SK-N-SH treated with all-trans-retinoic acid at 6 μM for 48 hours (cell line): ENCODE data around the gene NLE1.

Experiments
- ATAC-seq: fragments of 200-7000 bp; cut with Tn5 transposase; 3 replicates; pipeline ENCODE4 v1.9.1; 2020; ENCODE audit warnings: mild to moderate bottlenecking, moderate library complexity
- ARNTL ChIP-seq: fragments of 450-650 bp; formaldehyde crosslinking; IDR thresholded peaks from 2 replicates; pipeline ENCODE4 v1.5.0; 2020; ENCODE audit warnings: low read depth, mild to moderate bottlenecking, moderate library complexity, borderline replicate concordance
- BACH2 ChIP-seq: fragments of 250-450 bp; sonication (Bioruptor Pico); IDR thresholded peaks from 2 replicates; pipeline ENCODE4 v1.9.0; 2021; ENCODE audit warnings: mild to moderate bottlenecking, borderline replicate concordance
- CSDC2 ChIP-seq: fragments of 250-450 bp; sonication (Bioruptor Pico); IDR thresholded peaks from 2 replicates; pipeline ENCODE4 v1.5.0; 2020; ENCODE audit warnings: mild to moderate bottlenecking, moderate library complexity
- ESRRG ChIP-seq: fragments of 250-450 bp; sonication (Bioruptor Pico); IDR thresholded peaks from 2 replicates; pipeline ENCODE4 v1.6.1; 2021; ENCODE audit warnings: mild to moderate bottlenecking
- GLIS3 ChIP-seq: fragments of 250-450 bp; sonication (Bioruptor Pico); IDR thresholded peaks from 2 replicates; pipeline ENCODE4 v1.5.0; 2020; ENCODE audit warnings: mild to moderate bottlenecking, moderate library complexity
- ISL1 ChIP-seq: fragments of 250-450 bp; sonication (Bioruptor Pico); IDR thresholded peaks from 2 replicates; pipeline ENCODE4 v2.1.2; 2022; ENCODE audit warnings: mild to moderate bottlenecking, moderate library complexity
- OSR1 ChIP-seq: fragments of 250-450 bp; sonication (Bioruptor Pico); IDR thresholded peaks from 2 replicates; pipeline ENCODE4 v1.8.0; 2022; ENCODE audit warnings: moderate library complexity, mild to moderate bottlenecking, inconsistent platforms
- PPARA ChIP-seq: fragments of 250-450 bp; sonication (Bioruptor Pico); IDR thresholded peaks from 2 replicates; pipeline ENCODE4 v1.5.0; 2020; ENCODE audit warnings: mild to moderate bottlenecking, borderline replicate concordance
- SNAI2 ChIP-seq: fragments of 250-450 bp; sonication (Bioruptor Pico); IDR thresholded peaks from 2 replicates; pipeline ENCODE4 v1.5.0; 2020; ENCODE audit warnings: mild to moderate bottlenecking, moderate library complexity
- ZC3H10 ChIP-seq: fragments of 250-450 bp; sonication (Bioruptor Pico); IDR thresholded peaks from 2 replicates; pipeline ENCODE4 v1.5.1; 2021; ENCODE audit warnings: mild to moderate bottlenecking, moderate library complexity
- ZFP3 ChIP-seq: fragments of 250-450 bp; sonication (Bioruptor Pico); IDR thresholded peaks from 2 replicates; pipeline ENCODE4 v1.5.0; 2020; ENCODE audit warnings: mild to moderate bottlenecking, moderate library complexity
- ZFP30 ChIP-seq: fragments of 450-650 bp; formaldehyde crosslinking; IDR thresholded peaks from 2 replicates; pipeline ENCODE4 v1.5.0; 2022; ENCODE audit warnings: mild to moderate bottlenecking, moderate library complexity
- ZNF565 ChIP-seq: fragments of 450-650 bp; formaldehyde crosslinking; conservative IDR thresholded peaks from 2 replicates; pipeline ENCODE4 v1.5.0; 2020; ENCODE audit warnings: low read depth, mild to moderate bottlenecking, moderate library complexity
- ZNF70 ChIP-seq: fragments of 450-650 bp; formaldehyde crosslinking; IDR thresholded peaks from 2 replicates; pipeline ENCODE4 v1.5.0; 2020; ENCODE audit warnings: mild to moderate bottlenecking, moderate library complexity
- TF ChIP-seq, protein P1 (sequence below): fragments of 250-450 bp; sonication (Bioruptor Pico); IDR thresholded peaks from 2 replicates; pipeline ENCODE4 v1.8.0; 2021; ENCODE audit warnings: low read depth, mild to moderate bottlenecking, moderate library complexity, borderline replicate concordance
- TF ChIP-seq, protein P2 (sequence below): fragments of 250-450 bp; sonication (Bioruptor Pico); IDR thresholded peaks from 2 replicates; pipeline ENCODE4 v1.8.0; 2020; ENCODE audit warnings: mild to moderate bottlenecking, moderate library complexity, borderline replicate concordance
- TF ChIP-seq, protein P3 (sequence below): fragments of 250-450 bp; sonication (Bioruptor Pico); IDR thresholded peaks from 2 replicates; pipeline ENCODE4 v1.5.1; 2021; ENCODE audit warnings: mild to moderate bottlenecking, moderate library complexity
- TF ChIP-seq, protein P4 (sequence below): fragments of 250-450 bp; sonication (Bioruptor Pico); IDR thresholded peaks from 2 replicates; pipeline ENCODE4 v1.5.0; 2020; ENCODE audit warnings: mild to moderate bottlenecking, moderate library complexity
- TF ChIP-seq, protein P5 (sequence below): fragments of 250-450 bp; sonication (Bioruptor Pico); IDR thresholded peaks from 2 replicates; pipeline ENCODE4 v1.5.1; 2020; ENCODE audit warnings: low read depth, mild to moderate bottlenecking, moderate library complexity

The NLE1 gene

DNA sequence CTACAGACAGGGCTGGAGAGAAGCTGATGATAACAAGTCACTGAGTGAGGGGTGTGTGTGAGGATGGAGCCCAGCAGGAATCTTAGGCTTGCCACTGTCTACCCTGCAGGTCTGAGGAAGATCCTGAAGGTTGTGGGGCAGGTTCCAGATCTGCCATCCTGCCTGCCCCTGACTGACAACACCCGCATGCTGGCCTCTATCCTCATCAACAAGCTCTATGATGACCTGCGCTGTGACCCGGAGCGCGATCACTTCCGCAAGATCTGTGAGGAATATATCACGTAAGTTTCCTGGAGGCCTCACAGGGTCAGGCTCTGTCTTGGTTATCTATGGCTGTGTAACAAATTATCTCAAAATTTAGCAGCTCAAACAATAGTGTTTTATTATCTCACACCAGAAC, 21.8 kb upstream of the NLE1 start:
- no peak for ATAC-seq
- TF ChIP-seq SNAI2 (no peak), ISL1 (no peak), ZFP3 (CRISPR knock-in tag) (no peak), ZNF70 (no peak), ESRRG (CRISPR knock-in tag) (no peak), ZNF565 (CRISPR knock-in tag) (no peak), ARNTL (CRISPR knock-in tag) (no peak), CSDC2 (CRISPR knock-in tag) (no peak)

DNA sequence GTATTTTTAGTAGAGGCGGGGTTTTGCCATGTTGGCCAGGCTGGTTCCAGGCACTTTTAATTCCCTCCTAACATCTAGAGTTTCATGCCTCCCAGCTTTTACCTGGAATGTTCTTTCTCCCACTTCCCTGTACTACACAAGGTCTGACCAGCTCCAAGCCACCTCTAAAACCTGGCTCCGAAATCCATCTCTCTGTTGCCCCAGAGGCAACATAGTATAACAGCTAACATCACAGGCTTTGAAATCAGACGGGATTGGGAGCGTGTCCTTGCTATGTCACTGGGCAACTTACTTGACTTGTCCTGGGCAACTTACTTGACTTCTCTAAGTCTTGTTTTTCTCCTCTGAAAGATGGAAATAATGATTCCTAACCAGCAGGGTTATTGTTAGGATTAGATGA, 20.7 kb upstream of the NLE1 start:
- no peak for ATAC-seq
- TF ChIP-seq OSR1 (CRISPR knock-in tag), result no peak
- no peak for TF ChIP-seq SNAI2
- TF ChIP-seq, protein P1, sequence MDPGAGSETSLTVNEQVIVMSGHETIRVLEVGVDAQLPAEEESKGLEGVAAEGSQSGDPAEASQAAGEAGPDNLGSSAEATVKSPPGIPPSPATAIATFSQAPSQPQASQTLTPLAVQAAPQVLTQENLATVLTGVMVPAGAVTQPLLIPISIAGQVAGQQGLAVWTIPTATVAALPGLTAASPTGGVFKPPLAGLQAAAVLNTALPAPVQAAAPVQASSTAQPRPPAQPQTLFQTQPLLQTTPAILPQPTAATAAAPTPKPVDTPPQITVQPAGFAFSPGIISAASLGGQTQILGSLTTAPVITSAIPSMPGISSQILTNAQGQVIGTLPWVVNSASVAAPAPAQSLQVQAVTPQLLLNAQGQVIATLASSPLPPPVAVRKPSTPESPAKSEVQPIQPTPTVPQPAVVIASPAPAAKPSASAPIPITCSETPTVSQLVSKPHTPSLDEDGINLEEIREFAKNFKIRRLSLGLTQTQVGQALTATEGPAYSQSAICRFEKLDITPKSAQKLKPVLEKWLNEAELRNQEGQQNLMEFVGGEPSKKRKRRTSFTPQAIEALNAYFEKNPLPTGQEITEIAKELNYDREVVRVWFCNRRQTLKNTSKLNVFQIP, result no peak
- no peak for TF ChIP-seq ZFP30
- no peak for TF ChIP-seq ZC3H10
- TF ChIP-seq, protein P2, sequence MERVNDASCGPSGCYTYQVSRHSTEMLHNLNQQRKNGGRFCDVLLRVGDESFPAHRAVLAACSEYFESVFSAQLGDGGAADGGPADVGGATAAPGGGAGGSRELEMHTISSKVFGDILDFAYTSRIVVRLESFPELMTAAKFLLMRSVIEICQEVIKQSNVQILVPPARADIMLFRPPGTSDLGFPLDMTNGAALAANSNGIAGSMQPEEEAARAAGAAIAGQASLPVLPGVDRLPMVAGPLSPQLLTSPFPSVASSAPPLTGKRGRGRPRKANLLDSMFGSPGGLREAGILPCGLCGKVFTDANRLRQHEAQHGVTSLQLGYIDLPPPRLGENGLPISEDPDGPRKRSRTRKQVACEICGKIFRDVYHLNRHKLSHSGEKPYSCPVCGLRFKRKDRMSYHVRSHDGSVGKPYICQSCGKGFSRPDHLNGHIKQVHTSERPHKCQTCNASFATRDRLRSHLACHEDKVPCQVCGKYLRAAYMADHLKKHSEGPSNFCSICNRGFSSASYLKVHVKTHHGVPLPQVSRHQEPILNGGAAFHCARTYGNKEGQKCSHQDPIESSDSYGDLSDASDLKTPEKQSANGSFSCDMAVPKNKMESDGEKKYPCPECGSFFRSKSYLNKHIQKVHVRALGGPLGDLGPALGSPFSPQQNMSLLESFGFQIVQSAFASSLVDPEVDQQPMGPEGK (CRISPR knock-in tag), result no peak
- TF ChIP-seq ZNF70, result no peak
- no peak for TF ChIP-seq ARNTL (CRISPR knock-in tag)
- no peak for TF ChIP-seq GLIS3 (CRISPR knock-in tag)
- no peak for TF ChIP-seq ISL1
- TF ChIP-seq BACH2 (CRISPR knock-in tag), result no peak
- TF ChIP-seq, protein P3, sequence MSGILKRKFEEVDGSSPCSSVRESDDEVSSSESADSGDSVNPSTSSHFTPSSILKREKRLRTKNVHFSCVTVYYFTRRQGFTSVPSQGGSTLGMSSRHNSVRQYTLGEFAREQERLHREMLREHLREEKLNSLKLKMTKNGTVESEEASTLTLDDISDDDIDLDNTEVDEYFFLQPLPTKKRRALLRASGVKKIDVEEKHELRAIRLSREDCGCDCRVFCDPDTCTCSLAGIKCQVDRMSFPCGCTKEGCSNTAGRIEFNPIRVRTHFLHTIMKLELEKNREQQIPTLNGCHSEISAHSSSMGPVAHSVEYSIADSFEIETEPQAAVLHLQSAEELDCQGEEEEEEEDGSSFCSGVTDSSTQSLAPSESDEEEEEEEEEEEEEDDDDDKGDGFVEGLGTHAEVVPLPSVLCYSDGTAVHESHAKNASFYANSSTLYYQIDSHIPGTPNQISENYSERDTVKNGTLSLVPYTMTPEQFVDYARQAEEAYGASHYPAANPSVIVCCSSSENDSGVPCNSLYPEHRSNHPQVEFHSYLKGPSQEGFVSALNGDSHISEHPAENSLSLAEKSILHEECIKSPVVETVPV (CRISPR knock-in tag), result no peak
- no peak for TF ChIP-seq PPARA (CRISPR knock-in tag)
- TF ChIP-seq, protein P4, sequence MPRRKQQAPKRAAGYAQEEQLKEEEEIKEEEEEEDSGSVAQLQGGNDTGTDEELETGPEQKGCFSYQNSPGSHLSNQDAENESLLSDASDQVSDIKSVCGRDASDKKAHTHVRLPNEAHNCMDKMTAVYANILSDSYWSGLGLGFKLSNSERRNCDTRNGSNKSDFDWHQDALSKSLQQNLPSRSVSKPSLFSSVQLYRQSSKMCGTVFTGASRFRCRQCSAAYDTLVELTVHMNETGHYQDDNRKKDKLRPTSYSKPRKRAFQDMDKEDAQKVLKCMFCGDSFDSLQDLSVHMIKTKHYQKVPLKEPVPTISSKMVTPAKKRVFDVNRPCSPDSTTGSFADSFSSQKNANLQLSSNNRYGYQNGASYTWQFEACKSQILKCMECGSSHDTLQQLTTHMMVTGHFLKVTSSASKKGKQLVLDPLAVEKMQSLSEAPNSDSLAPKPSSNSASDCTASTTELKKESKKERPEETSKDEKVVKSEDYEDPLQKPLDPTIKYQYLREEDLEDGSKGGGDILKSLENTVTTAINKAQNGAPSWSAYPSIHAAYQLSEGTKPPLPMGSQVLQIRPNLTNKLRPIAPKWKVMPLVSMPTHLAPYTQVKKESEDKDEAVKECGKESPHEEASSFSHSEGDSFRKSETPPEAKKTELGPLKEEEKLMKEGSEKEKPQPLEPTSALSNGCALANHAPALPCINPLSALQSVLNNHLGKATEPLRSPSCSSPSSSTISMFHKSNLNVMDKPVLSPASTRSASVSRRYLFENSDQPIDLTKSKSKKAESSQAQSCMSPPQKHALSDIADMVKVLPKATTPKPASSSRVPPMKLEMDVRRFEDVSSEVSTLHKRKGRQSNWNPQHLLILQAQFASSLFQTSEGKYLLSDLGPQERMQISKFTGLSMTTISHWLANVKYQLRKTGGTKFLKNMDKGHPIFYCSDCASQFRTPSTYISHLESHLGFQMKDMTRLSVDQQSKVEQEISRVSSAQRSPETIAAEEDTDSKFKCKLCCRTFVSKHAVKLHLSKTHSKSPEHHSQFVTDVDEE (CRISPR knock-in tag), result no peak
- TF ChIP-seq, protein P5, sequence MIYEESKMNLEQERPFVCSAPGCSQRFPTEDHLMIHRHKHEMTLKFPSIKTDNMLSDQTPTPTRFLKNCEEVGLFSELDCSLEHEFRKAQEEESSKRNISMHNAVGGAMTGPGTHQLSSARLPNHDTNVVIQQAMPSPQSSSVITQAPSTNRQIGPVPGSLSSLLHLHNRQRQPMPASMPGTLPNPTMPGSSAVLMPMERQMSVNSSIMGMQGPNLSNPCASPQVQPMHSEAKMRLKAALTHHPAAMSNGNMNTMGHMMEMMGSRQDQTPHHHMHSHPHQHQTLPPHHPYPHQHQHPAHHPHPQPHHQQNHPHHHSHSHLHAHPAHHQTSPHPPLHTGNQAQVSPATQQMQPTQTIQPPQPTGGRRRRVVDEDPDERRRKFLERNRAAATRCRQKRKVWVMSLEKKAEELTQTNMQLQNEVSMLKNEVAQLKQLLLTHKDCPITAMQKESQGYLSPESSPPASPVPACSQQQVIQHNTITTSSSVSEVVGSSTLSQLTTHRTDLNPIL, result no peak
- TF ChIP-seq, all 23 proteins: peak for 0

DNA sequence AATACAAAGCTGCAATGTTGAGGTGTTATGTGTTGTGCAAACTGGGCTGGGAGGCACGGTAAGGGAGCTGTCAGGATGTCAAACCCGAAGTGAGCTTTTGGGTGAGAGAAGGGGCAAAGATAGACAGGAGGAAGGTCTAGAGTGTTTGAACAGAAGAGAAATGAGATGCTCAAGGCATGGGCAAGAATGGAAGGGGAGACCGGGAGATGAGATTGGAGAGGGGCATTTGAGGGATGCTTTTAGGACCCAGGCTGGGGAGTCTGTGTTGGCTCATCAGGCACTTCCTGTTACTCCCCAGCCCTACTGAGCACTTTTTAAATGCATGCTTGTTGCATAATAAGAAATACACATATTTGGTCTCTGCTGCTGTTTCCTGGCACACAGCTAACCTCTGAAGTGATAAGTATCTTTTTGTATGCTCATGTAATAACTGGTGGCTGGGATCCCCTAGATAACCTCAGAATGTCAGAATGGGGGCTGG, 19.2 kb upstream of the NLE1 start:
- TF ChIP-seq, protein P5, result no peak
- TF ChIP-seq ZFP3 (CRISPR knock-in tag) (no peak), ZC3H10 (no peak), ZFP30 (no peak), OSR1 (CRISPR knock-in tag) (no peak), PPARA (CRISPR knock-in tag) (no peak), ZNF70 (no peak), SNAI2 (no peak), ISL1 (no peak), ESRRG (CRISPR knock-in tag) (no peak), GLIS3 (CRISPR knock-in tag) (no peak), BACH2 (CRISPR knock-in tag) (no peak)
- TF ChIP-seq, protein P4 (CRISPR knock-in tag), result no peak
- TF ChIP-seq, protein P2 (CRISPR knock-in tag), result no peak
- TF ChIP-seq, protein P3 (CRISPR knock-in tag), result no peak
- no peak for ATAC-seq
